ENCODE data around the gene TMEM59L. TPM values are rescaled to one million over a fixed set of nuclear protein-coding genes. Genes with fewer than 3 reads are reported as not detected.

The TMEM59L gene
- total and polyA plus RNA-seq, 10 of the 15 experiments (the other 5 are each of a cell fraction or from before 2014, with no cell fraction given) = 0.06 TPM; not detected in 9

GRCh38 chr19:18588611-18589379 is 23.9 kb upstream of the TMEM59L start, which contains the start of gene REX1BD (continued):
- peak; percentile 24; the same call in 1 of the 2 replicates for TF ChIP-seq TBL1XR1 (IDR thresholded peaks at IDR 0.05; ENCODE audit: low read depth, low read length)
- peak; percentile 65 for TF ChIP-seq RELA (IDR thresholded peaks at IDR 0.05; ENCODE audit: borderline replicate concordance, partially characterized antibody)
- 0 out of 2 replicates have a peak, but pooled peaks have one; percentile 66 for TF ChIP-seq TCF3 (IDR thresholded peaks at IDR 0.05; ENCODE audit: borderline replicate concordance, insufficient read depth, low read depth, low read length)
- peak; percentile 92; the same call in 1 of the 2 replicates for TF ChIP-seq LARP7 (IDR thresholded peaks at IDR 0.05)
- peak; percentile 66; the same call in 1 of the 2 replicates for TF ChIP-seq NBN (IDR thresholded peaks at IDR 0.05)
- TF ChIP-seq PAX5 (IDR thresholded peaks at IDR 0.05; ENCODE audit: borderline replicate concordance, low read depth, low read length) = 0 out of 2 replicates have a peak, but pooled peaks have one; percentile 33
- TF ChIP-seq E4F1 (IDR thresholded peaks at IDR 0.05; ENCODE audit: borderline replicate concordance, partially characterized antibody) = no peak
- peak; percentile 57 for TF ChIP-seq STAT1 (conservative IDR thresholded peaks at IDR 0.05)
- TF ChIP-seq PML (IDR thresholded peaks at IDR 0.05; ENCODE audit: low read length) = 0 out of 2 replicates have a peak, but pooled peaks have one; percentile 91
- peak; percentile 73 for TF ChIP-seq NKRF (conservative IDR thresholded peaks at IDR 0.05)
- TF ChIP-seq ZNF622 (IDR thresholded peaks at IDR 0.05) = no peak
- TF ChIP-seq RUNX3 (IDR thresholded peaks at IDR 0.05; ENCODE audit: low read length) = peak; percentile 65
- no peak for TF ChIP-seq ZBTB40 (IDR thresholded peaks at IDR 0.05; ENCODE audit: borderline replicate concordance)
- TF ChIP-seq SPI1 (IDR thresholded peaks at IDR 0.05; ENCODE audit: borderline replicate concordance, insufficient read depth, low read depth, low read length) = peak; percentile 31; the same call in 1 of the 2 replicates
